MM.1S (cell line): ENCODE data around the gene DVL1.

Experiments used
- DNase-seq: peaks from one replicate; pipeline ENCODE4 v3.0.0-alpha.2; 2015
- H2AFZ ChIP-seq: fragments of 300-600 bp; sonication (generic); 2 replicates; pipeline ENCODE4 v1.6.0; 2016; ENCODE audit warnings: antibody characterized with exemption, low read length
- H3F3A ChIP-seq: fragments of 300-600 bp; sonication (generic); 2 replicates; pipeline ENCODE4 v1.6.1; 2016; ENCODE audit warnings: mild to moderate bottlenecking, antibody characterized with exemption, low read length, moderate library complexity, mixed read lengths; ENCODE audit not compliant: insufficient read depth
- H3K27ac ChIP-seq: fragments of 300-600 bp; sonication (generic); 2 replicates; pipeline ENCODE4 v1.5.1; 2016; ENCODE audit warnings: mild to moderate bottlenecking, low read length
- H3K27me3 ChIP-seq: fragments of 300-600 bp; sonication (generic); replicated peaks from 2 replicates; pipeline ENCODE4 v1.6.0; 2016; ENCODE audit warnings: low read length; ENCODE audit not compliant: insufficient read depth
- H3K36me3 ChIP-seq: fragments of 300-600 bp; sonication (generic); replicated peaks from 2 replicates; pipeline ENCODE4 v1.6.1; 2016; ENCODE audit warnings: mild to moderate bottlenecking, low read length, mixed read lengths; ENCODE audit not compliant: insufficient read depth
- H3K4me1 ChIP-seq: fragments of 300-600 bp; sonication (generic); 2 replicates; pipeline ENCODE4 v1.6.1; 2016; ENCODE audit warnings: low read length, mixed read lengths
- H3K4me2 ChIP-seq: fragments of 300-600 bp; sonication (generic); 2 replicates; pipeline ENCODE4 v1.6.0; 2016; ENCODE audit warnings: low read depth, low read length
- H3K4me3 ChIP-seq: fragments of 300-600 bp; sonication (generic); 2 replicates; pipeline ENCODE4 v1.5.1; 2016; ENCODE audit warnings: low read length, mixed read lengths
- H3K79me2 ChIP-seq: fragments of 300-600 bp; sonication (generic); 2 replicates; pipeline ENCODE4 v1.6.1; 2016; ENCODE audit warnings: mixed run types, low read length, mixed read lengths
- H3K9ac ChIP-seq: fragments of 300-600 bp; sonication (generic); 2 replicates; pipeline ENCODE4 v1.6.1; 2016; ENCODE audit warnings: low read length, mixed read lengths
- H3K9me2 ChIP-seq: fragments of 300-600 bp; sonication (generic); replicated peaks from 2 replicates; pipeline ENCODE4 v1.6.1; 2016; ENCODE audit warnings: mild to moderate bottlenecking, low read length, mixed read lengths; ENCODE audit not compliant: insufficient read depth
- H3K9me3 ChIP-seq: fragments of 300-600 bp; sonication (generic); replicated peaks from 2 replicates; pipeline ENCODE4 v1.6.1; 2016; ENCODE audit warnings: mild to moderate bottlenecking, low read length, mixed read lengths; ENCODE audit not compliant: insufficient read depth
- H4K20me1 ChIP-seq: fragments of 300-600 bp; sonication (generic); 2 replicates; pipeline ENCODE4 v1.6.1; 2016; ENCODE audit warnings: mild to moderate bottlenecking, low read length, moderate library complexity, mixed read lengths; ENCODE audit not compliant: insufficient read depth
- CTCF ChIP-seq: fragments of 300-600 bp; sonication (generic); IDR thresholded peaks from 2 replicates; pipeline ENCODE4 v1.5.1; 2016; ENCODE audit warnings: antibody characterized with exemption, low read length, mixed read lengths
- EZH2 ChIP-seq: fragments of 300-600 bp; sonication (generic); optimal IDR thresholded peaks from 2 replicates; pipeline ENCODE3; 2017; ENCODE audit warnings: low read depth, mild to moderate bottlenecking, antibody characterized with exemption, low read length, mixed read lengths
- EZH2phosphoT487 ChIP-seq: fragments of 300-600 bp; sonication (generic); IDR thresholded peaks from 2 replicates; pipeline ENCODE4 v1.6.1; 2018; ENCODE audit warnings: antibody characterized with exemption, low read length

The DVL1 gene

GRCh38 chr1:1356796-1357401, 7.7 kb upstream of the DVL1 start:
- H3K9me3 ChIP-seq = no peaks in the 10 kb centered on the region
- H3K27me3 ChIP-seq = peaks cover 65% of the 10 kb centered on the region
- H3F3A ChIP-seq = no peaks in the 10 kb centered on the region
- H2AFZ ChIP-seq = no peak overlapping the region
- no peaks in the 10 kb centered on the region for H4K20me1 ChIP-seq
- H3K9me2 ChIP-seq = no peaks in the 10 kb centered on the region
- no peaks in the 10 kb centered on the region for H3K36me3 ChIP-seq
- TF ChIP-seq EZH2phosphoT487 = no peak
- TF ChIP-seq EZH2 = no peak
- TF ChIP-seq CTCF = no peak
- H3K4me1 ChIP-seq = no peaks in the 10 kb centered on the region
- H3K27ac ChIP-seq = no peak overlapping the region
- no peak overlapping the region for H3K4me3 ChIP-seq
- H3K79me2 ChIP-seq = no peaks in the 10 kb centered on the region
- H3K9ac ChIP-seq = no peak overlapping the region
- no peak for DNase-seq
- H3K4me2 ChIP-seq = no peak overlapping the region

- Histone ChIP-seq H3K4me3 (no peak overlapping the region), H3K27me3 (peaks cover 64% of the 10 kb centered on the region), H3K27ac (no peak overlapping the region), H3F3A (no peaks in the 10 kb centered on the region), H2AFZ (no peak overlapping the region), H4K20me1 (no peaks in the 10 kb centered on the region), H3K79me2 (no peaks in the 10 kb centered on the region), H3K4me2 (no peak overlapping the region), H3K9me3 (no peaks in the 10 kb centered on the region), H3K9me2 (no peaks in the 10 kb centered on the region), H3K9ac (no peak overlapping the region), H3K4me1 (no peaks in the 10 kb centered on the region), H3K36me3 (no peaks in the 10 kb centered on the region)
- TF ChIP-seq EZH2 (no peak), CTCF (no peak), EZH2phosphoT487 (no peak)
- DNase-seq = no peak
Measured at GRCh38 chr1:1356166-1356795, 7.1 kb upstream of the DVL1 start.

- H3K27me3 ChIP-seq = peaks cover 55% of the 10 kb centered on the region
- no peak for DNase-seq
- no peaks in the 10 kb centered on the region for H4K20me1 ChIP-seq
- H3K27ac ChIP-seq = no peak overlapping the region
- H3K9me2 ChIP-seq = no peaks in the 10 kb centered on the region
- H2AFZ ChIP-seq = no peak overlapping the region
- no peak overlapping the region for H3K4me3 ChIP-seq
- H3K36me3 ChIP-seq = no peaks in the 10 kb centered on the region
- H3K9ac ChIP-seq = no peak overlapping the region
- no peak for TF ChIP-seq EZH2
- H3K4me1 ChIP-seq = no peaks in the 10 kb centered on the region
- no peaks in the 10 kb centered on the region for H3K9me3 ChIP-seq
- H3K4me2 ChIP-seq = no peak overlapping the region
- no peaks in the 10 kb centered on the region for H3F3A ChIP-seq
- no peaks in the 10 kb centered on the region for H3K79me2 ChIP-seq
Measured at GRCh38 chr1:1355416-1355815, 6.2 kb upstream of the DVL1 start.
